GM18951 (cell line): Measurements from ENCODE around the gene HDAC11.

ENCODE experiments used
- POLR2A ChIP-seq: IDR thresholded peaks from 4 replicates; pipeline ENCODE4 v1.6.1; 2011; ENCODE audit warnings: mild to moderate bottlenecking; ENCODE audit not compliant: insufficient read length, insufficient read depth; ENCODE audit errors: extremely low read depth
- in situ Hi-C: fragments of 300-500 bp; cut with MboI; formaldehyde crosslinking; loops from one replicate; pipeline ENCODE4 v1.12.0; 2022; ENCODE audit warnings: low sequenced_read_pairs, mixed read lengths, inconsistent platforms; ENCODE audit not compliant: unreplicated experiment

Gene HDAC11

GRCh38 chr3:13537244-13537908, 57.3 kb downstream of the HDAC11 start:
- no peak for TF ChIP-seq POLR2A
- in situ Hi-C loops: no loop called here

- no peak for TF ChIP-seq POLR2A
- in situ Hi-C loops: no loop called here
These were observed 57.8 kb downstream of the HDAC11 start for GRCh38 chr3:13537909-13538296.

GRCh38 chr3:13538520-13539291, 58.6 kb downstream of the HDAC11 start:
- in situ Hi-C loops: no loop called here
- TF ChIP-seq POLR2A: no peak

GRCh38 chr3:13539292-13539638, 59.2 kb downstream of the HDAC11 start:
- in situ Hi-C loops: no loop called here
- TF ChIP-seq POLR2A: no peak

- in situ Hi-C loops: no loop called here
- TF ChIP-seq POLR2A: no peak
These were observed 59.6 kb downstream of the HDAC11 start for GRCh38 chr3:13539671-13540070.

GRCh38 chr3:13540297-13540995, 60.3 kb downstream of the HDAC11 start:
- in situ Hi-C loops: no loop called here
- TF ChIP-seq POLR2A: no peak

GRCh38 chr3:13541691-13542090, 61.6 kb downstream of the HDAC11 start:
- TF ChIP-seq POLR2A: no peak
- in situ Hi-C loops: no loop called here

- in situ Hi-C loops: no loop called here
These were observed 62.0 kb downstream of the HDAC11 start for GRCh38 chr3:13542142-13542541.

GRCh38 chr3:13543253-13543652, 63.1 kb downstream of the HDAC11 start:
- no peak for TF ChIP-seq POLR2A
- in situ Hi-C loops: no loop called here

More at GRCh38 chr3:13542142-13542541, 62.0 kb downstream of the HDAC11 start:
- no peak for TF ChIP-seq POLR2A

GRCh38 chr3:13544293-13544831, 64.3 kb downstream of the HDAC11 start:
- in situ Hi-C loops: no loop called here
- no peak for TF ChIP-seq POLR2A

GRCh38 chr3:13544951-13545651, 65.0 kb downstream of the HDAC11 start:
- no peak for TF ChIP-seq POLR2A
- in situ Hi-C loops: no loop called here

- no peak for TF ChIP-seq POLR2A
- in situ Hi-C loops: no loop called here
These were observed 65.9 kb downstream of the HDAC11 start for GRCh38 chr3:13545952-13546454.
